ENCODE measurements around the gene HOXD9.

Gene HOXD9

DNA sequence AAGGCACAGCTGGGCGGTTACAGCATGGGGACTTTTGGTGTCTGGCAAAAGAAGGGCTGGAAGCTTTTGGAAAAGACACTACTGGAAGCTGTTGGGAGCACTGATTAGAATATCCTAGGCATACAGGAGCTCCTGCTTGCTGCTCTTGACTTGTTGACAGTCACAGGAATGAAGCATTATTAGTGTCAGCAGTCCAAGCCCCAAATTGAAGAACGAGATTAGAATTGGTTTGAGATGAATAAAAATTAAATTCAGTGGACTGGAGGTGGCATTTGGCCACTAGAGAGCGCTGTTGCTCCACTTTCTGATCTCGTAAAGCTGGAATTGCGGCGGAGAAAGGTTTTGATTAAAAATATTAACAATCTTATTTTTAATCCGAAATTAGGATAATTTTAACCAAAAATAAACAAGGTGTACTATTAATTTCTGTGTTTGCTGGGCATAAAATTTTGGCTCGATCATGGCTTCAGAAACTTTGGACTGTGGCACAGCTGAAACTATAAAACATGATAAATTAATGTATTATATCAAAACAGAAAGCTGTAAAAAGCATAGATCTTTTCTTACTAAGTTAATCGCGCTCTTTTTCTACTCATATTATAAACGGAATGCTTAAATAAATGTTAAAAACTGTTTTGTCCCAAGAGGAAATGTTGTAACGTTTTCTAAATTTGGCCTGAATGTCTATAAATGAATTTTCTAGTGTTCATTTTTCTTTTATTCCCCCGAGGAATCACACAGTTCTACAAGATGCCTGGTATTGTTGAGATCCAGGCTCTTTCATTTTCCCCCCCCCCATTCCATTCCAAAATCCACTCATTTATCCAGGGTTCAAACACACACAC lies 4.6 kb downstream of the HOXD9 start:
- peak; percentile 84 for DNase-seq

DNA sequence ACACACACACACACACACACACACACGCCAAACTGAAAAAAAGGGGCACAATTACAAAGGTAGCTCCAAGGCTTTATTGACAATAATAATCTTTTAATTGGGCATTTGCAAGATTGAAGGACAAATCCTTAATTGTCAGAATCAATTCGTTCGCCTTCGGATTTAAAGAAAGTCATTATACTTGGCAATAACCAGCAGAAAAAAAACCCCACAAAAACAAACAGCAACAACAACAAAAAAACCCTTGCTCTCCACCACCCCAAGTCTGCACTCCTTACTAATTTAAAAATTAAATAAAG lies 5.2 kb downstream of the HOXD9 start:
- DNase-seq, result no peak

DNA sequence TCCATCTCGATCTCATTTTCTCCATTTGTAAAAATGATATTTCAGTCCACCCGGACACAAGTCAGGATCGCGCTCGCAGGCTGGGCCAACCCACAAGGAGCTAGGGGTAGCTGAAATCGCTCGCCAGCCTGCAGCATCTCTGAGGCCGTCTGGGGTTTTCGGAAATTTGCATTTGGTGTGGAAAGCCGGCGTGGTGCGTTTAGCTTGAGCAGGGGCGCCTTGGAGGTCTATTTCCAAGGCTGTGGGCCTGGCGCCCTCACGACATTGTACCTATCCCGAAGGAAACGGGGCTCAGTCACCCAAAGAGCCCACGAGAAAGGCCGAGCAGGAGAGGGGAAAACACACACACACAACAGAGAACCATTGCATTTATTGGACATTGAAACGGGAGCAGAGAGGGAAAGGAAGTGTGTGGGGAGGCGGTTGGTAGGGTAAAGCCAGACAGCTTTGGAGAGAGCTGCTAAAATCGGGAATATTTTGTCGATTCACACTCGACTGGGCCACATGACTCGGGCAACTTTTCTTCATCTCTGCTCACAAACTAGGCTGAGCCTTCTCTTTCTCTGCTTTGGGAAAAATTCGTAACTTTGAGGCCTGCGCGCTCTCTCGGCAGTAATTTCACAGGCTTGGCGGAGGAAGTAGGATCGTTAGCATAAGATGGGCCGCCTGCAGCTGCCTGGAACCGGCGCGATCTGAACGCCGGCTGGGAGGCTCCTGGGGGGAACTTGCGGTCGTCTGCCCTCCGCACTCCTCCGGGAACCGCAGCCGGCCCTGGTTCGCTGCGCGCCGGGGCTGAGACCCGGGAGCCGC lies 5.9 kb downstream of the HOXD9 start:
- peak; percentile 79 for DNase-seq

DNA sequence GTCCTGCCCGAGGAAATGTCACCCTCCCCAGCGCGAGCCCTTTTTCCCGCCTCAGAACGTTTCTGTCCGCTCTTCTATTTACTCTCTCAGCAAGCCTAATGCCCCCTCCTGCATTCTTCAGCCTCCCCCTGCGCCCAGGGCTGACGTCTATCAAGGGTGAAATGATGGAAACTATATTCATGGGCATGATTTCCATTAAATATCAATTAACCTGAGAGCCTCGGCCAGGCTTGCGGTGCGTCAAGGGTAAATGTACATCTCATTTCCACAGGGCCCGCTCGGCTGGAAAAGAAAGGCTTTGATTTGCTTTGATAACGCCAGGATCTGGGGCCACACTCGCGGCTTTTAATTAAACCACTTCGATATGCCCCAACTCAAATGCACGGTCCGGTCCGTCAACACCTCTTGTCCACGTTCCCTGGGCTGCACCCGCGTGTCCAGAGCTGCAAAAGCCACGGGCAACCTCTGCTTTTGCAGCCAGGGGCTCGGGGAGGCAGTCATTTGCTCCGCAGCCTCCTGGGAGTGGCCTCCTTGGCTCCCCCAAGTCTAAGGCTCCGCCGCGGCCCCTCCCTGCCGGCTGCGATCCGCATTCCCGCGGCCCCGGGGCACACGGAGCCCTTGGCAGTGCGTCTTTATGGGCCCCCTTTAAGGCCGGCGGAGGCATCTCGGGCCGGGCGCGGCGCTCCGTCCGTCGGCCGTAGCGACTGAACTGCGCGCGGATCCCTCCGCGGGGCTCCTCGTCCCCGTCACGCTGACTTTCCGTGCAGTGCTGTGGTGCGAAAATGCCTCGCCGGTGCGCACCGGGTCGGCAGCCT lies 6.7 kb downstream of the HOXD9 start, which contains the start of gene HOXD8:
Gene HOXD8 (plus strand): TSS at position 724 of the 815 bp plus-strand sequence. CDS start 662 bp downstream, outside the sequence.
- DNase-seq, result peak; percentile 90

DNA sequence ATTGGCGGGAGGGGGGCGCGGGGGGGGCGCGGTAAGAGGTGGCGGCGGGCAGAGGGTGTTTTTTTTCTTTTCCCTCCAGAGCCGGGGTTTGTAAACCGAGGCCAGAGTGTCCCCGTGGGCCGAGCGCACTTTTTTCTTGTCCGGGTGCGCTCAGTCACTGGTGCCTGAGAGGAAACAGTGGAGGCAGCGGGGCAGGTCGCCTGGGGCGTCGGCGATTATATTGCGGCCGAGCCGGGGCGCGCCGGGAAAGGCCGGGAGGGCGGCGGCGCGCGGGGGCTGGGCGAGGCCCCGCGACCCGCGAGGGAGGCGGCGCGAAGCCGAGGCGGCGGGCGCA lies 7.3 kb downstream of the HOXD9 start:
- no peak for DNase-seq

DNA sequence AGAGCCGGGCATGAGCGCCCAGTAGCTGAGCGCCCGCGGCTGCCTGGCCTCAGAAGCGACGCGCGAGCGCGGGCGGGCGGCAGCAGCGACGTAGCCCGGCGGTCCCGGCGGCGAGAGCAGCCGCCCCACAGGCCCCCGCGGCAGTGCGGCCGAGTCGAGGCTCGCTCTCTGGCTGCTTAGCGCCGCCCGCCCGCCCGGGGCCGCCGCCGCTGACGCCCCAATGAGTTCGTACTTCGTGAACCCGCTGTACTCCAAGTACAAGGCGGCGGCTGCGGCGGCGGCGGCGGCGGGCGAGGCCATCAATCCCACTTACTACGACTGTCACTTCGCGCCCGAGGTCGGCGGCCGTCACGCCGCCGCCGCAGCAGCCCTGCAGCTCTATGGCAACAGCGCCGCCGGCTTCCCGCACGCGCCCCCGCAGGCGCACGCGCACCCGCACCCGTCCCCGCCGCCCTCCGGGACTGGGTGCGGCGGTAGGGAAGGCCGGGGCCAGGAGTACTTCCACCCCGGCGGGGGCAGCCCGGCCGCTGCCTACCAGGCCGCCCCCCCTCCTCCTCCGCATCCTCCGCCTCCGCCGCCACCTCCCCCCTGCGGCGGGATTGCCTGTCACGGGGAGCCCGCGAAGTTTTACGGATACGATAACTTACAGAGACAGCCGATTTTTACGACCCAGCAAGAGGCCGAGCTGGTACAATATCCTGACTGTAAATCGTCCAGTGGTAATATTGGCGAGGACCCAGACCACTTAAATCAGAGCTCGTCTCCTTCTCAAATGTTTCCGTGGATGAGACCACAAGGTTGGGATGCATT lies 7.8 kb downstream of the HOXD9 start:
- peak; percentile 85 for DNase-seq

DNA sequence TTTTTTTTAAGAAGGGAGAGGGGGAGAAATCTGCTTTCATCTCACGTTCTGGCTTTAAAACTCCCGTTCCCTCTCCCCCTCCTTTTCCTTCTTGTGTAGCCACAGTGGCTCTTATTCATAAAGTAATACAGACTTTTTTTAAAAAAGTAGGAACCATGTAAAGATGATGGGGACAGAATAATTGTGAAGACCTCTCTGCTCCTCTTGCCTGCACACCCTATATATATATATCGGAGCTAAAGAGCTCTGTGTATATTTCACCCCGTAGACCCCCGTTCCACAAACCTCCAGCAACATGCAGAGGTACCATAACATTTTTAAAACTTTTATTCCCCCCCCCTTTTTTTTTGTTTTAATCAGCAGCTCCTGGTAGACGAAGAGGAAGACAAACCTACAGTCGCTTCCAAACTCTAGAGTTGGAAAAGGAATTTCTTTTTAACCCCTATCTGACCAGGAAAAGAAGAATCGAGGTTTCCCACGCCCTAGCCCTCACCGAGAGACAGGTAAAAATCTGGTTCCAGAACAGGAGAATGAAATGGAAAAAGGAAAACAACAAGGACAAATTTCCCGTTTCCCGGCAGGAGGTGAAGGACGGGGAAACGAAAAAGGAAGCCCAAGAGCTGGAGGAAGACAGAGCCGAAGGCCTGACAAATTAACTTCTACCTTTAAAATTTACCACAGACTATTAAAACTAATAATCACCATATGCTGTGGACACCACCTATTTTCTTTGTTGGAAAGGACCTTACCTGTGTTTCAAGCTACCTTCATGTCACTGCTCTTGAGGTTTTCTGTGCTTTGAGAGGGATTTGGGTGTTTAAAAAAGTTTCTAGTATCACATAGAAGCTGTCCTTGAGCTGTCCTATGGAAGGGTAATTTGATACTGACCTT lies 8.7 kb downstream of the HOXD9 start:
- no peak for DNase-seq

DNA sequence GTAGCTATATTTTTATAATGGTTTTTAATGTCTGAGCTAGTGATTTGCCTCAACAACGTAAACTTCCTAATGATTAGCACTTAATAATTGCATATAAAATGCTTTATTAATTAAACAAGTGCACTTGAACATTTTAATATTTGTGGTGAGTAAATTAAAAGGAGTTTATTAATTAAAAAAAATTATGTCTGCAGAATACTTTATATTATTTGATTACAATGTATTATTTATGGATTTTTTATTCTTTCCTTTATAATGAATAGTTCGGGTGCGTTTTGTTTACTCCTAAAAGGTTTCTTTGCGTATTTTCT lies 9.3 kb downstream of the HOXD9 start:
- DNase-seq, result no peak

DNA sequence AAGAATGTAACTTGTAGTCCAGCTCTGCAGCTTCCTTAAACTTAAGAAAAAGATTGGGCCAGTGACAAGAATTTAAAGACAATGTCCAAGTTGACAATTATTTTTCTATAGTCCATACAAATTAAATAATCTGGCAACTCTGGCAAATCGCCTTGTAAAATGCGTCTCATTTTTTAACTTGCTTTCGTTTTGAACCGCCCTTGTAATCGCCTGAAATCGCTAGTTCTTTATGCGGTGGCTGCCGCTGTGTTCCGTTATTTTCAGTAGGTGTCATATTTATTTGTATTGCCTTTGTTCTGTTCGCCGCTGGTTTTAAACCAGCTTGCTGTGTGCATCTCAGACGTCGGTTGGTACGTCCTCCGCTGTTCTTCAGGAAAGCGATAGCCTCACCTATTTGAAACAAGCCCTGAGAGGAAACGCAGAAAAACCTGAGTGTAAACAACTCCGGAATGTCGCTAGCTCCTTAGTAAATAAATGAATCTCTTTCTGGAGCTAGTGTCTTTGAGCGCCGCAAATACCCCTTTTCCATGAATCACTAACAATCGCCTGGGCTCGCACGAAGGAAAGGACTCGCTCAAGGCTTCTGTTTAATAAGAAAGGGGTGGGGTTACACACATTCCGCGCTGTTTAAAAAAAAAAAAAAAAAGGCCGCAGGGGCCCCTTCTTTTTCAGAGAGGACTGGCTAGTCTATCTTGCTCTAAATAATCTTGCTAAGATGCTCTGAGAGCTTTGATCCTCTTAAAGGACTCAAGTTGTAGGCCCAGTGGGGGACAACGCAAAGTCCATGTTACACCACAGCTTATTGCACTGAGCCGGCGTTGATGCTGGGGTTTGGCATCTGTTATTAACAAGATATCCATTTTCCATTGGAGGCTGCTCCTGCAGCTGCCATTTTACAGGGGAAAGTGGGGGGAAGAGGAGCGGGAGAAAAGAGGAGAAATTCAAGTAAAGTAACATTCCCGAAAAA lies 10.0 kb downstream of the HOXD9 start:
- DNase-seq, result peak; percentile 66

DNA sequence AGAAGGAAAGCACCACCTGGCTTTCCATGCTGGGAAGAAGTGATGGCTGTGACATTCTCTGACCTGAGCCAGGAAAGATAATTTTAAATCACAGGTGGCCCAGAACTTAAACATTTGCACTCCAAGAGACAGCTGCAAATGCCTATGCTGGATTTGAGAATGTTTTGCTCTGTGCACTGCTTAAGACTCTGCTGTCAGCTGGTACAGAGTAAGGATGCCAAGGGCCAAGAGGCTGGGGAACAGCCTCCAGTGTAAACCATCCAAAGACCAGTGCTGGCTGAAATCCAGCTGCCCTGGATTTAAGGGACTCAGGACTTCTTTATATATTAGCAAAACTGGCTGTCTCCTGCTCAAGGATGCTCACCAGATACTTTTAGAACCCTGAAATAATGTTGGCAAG lies 10.9 kb downstream of the HOXD9 start:
- DNase-seq, result no peak

DNA sequence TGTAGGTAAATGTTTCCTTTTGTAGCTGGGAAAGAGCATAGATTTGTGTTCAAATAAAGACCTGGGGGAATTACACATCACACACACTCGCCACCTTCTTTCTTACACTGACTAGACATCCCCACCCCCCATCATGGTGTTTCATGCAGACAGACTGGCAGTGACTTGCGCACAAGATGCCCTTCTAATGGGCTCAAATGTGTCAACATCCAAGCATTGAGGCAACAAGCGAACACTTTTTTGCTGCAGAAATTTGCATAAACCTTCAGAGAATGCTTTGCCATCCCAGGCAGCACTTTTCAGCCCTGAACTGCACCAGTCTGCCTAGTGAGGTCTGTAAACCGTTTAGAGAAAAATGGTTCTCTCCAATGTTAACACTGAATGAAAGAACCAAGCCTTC lies 11.5 kb downstream of the HOXD9 start:
- no peak for DNase-seq

DNA sequence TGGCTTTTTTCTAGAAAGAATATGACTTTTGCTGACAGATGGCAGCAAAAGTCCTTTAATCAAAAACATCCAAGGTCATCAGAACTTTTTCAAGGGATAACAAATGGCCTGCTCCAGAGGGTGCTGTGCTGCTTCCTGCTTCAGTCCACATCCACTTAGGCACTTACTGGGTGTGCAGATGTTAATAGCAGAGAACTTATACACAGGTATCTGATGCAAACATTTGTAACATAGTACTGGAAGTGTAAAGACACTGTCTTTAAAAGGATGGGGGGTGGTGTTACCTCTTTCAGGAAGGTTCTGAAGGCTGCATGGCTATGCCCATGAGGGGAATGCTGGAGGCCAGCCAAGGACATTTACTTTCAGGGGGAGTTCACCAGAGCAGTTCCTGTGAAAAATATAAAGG lies 12.5 kb downstream of the HOXD9 start:
- DNase-seq, result no peak

DNA sequence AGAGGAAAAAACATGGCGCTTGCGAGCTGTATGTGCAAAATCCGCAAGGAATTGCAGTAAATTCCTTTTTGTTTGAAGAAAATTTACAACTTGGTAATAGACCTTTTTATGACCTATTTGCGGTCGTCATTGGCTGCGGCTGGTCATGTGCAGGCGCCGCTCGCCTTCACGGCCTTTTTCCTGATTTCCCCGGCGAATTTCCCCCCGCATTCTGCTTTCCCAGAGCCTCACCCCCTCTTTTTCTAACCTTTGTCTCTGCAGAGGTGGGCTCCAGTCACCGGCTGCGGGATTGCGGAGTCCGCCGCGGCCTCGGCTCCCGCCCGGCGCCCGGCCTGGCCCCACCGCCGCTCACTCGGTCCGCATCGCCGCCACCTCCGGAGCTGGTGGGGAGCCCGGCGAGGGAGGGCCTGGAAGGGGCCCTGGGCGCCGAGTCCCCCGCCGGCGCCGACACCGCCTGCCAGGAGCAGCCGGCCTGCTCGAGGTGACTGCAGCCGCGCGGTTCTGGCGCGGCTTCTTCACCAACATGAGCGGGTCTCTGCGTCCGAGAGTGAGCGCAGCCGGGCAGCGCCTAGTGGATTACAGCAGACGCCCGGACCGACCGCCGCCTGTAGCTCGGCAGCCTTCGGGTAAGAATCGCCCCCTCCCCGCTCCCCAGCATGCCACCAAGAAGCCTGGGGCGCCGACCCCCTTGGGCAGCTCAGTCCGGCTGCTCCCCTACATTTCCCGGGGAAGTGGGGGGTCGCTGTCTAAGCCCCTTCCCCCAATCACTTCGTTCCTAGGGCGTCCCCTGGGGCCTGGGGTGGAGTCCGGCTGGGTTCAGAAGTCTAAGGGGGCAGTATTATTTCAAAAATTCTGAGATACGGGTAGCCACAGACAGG lies 14.1 kb downstream of the HOXD9 start:
- peak; percentile 82 for DNase-seq

DNA sequence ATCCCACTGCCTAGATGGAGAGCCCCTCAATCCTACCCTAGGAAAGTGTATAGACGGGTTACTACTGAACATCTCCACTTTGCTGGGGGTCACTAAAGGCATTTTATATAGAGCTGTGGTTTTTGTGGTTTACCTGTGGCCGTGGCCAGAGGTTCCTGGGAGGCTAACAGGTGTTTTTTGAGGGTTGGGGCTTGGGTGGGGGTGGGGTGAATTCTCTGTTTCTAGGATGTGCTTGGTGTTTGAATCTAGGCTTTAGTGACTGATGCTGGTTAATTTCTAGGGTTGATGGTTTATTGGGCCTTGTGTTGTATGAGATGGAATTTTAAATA lies 14.7 kb downstream of the HOXD9 start:
- DNase-seq, result no peak

DNA sequence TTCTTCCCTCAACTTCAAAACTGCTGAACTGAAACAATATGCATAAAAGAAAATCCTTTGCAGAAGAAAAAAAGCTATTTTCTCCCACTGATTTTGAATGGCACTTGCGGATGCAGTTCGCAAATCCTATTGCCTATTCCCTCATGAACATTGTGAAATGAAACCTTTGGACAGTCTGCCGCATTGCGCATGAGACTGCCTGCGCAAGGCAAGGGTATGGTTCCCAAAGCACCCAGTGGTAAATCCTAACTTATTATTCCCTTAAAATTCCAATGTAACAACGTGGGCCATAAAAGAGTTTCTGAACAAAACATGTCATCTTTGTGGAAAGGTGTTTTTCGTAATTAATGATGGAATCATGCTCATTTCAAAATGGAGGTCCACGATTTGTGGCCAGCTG lies 15.4 kb downstream of the HOXD9 start:
- no peak for DNase-seq

DNA sequence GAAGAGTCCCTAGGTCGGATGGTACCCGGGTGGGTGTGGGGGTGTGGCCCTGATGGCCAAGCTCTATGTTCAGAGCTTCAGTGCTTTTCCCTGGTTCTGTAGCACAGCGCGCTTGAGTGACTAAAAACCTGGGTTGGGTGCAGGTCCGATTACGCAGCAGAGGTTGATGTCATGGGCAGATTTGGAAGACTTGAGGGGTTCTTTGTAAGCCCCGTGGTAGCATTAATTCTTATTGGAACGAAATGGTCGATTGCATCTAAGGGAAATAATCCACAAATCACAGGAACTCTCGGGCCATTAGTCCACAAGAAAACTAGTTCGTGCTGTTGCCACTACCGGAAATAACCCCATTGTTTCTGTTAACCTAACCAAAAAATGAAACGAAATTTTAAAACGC lies 16.0 kb downstream of the HOXD9 start:
- DNase-seq, result peak; percentile 59

DNA sequence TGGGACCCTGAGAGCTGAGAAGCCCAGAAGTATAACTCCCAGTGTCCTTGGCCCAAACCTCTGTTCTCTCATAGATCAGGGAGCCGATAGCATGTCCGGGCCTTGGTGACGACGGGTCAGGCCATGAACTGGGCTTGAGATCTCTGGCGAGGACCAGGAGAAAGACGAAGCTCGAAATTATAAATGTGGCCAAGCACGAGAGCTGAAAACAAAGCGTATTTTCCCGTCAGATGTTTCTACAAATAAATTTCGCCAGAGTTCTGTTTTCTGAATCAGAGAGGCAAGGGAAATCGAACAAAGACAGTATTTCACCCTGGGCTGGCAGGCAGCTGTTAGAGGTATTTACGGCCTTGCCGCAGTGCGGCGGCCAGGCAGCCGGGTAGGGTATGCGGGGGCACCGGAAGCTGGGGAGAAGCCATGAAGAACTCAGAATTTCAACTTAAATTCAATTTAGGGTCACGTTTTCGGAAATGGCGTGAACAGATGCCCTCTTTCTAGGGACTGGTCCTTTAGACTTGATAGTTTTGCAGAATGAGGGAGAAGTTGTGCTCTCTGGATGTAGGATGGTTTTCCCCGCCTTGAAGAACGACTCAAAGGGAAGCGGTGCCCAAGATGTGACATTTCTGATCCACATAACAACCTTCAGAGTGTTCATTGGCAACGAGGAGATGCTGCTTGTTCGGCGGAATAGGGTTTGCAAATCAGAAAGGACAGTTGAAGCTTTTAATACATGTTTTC lies 16.6 kb downstream of the HOXD9 start:
- DNase-seq, result peak; percentile 68

DNA sequence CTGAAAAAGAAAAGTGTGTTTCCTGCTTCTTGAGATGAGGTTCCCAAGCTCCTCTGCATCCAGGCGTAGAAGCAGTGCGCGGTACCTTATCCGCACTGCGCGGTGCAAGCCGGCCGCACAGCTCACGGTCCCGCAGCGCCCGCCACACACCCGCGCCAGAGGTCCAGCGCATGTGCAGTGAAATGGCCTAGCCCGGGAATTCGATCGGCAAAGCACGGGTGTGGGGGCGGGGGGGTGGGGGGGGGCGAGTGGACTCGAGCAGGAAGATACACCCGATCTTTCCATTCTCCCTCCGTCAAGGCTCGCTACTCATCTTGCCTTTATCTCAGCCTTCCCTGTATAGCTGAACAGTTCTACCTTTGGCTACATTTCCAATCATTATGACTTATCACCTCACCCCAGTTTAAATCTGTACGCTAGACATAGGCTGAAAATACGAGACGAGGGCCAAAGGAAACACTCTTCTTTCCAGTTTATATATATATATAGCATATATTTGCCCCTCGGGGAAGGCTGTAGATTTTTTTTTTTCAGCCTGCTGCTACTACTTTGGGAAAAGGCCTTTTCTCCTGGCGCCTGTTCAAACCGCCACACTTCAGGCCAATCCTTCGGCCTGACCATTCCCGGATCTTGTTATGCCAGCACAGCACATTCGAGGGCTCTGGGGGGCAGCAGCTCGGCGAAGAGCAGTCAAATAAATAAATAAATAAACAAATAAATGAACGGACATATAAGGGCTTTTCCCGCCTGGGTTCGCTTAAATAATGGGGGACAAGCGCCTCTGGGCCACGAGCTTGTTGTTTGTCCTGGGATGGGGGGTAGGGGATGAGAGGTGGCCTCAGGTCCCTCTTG lies 17.4 kb downstream of the HOXD9 start:
- peak; percentile 84 for DNase-seq

Measured in right forelimb (tissue), 1 donor.